Measurements from ENCODE around the gene S100A11.

The S100A11 gene

GRCh38 chr1:151992303-151993083 is 44.3 kb downstream of the S100A11 start:
- Histone ChIP-seq H3K4me1 (peaks cover 9% of the 10 kb centered on the region), H3K9ac (no peak overlapping the region), H3K36me3 (ENCODE audit: control insufficient read depth, insufficient read depth, low read length) (no peaks in the 10 kb centered on the region), H2AFZ (peak overlapping the region; percentile 86), H3K4me2 (ENCODE audit: low read length) (peak overlapping the region; percentile 11), H3K9me3 (ENCODE audit: control insufficient read depth, low read length) (no peaks in the 10 kb centered on the region), H3K27me3 (ENCODE audit: control insufficient read depth, insufficient read depth, low read length) (no peaks in the 10 kb centered on the region), H3K4me3 (ENCODE audit: low read depth, low read length) (peak overlapping the region; percentile 58), H3K27ac (no peak overlapping the region), H3K79me2 (no peaks in the 10 kb centered on the region)
- TF ChIP-seq CTCF (IDR thresholded peaks at IDR 0.05) = no peak

- no peak overlapping the region for H3K4me2 ChIP-seq (ENCODE audit: low read length)
- H3K4me1 ChIP-seq = peaks cover 9% of the 10 kb centered on the region
- no peaks in the 10 kb centered on the region for H3K79me2 ChIP-seq
- no peaks in the 10 kb centered on the region for H3K9me3 ChIP-seq (ENCODE audit: control insufficient read depth, low read length)
- H3K9ac ChIP-seq = no peak overlapping the region
- no peaks in the 10 kb centered on the region for H3K36me3 ChIP-seq (ENCODE audit: control insufficient read depth, insufficient read depth, low read length)
- no peak overlapping the region for H2AFZ ChIP-seq
- TF ChIP-seq CTCF (IDR thresholded peaks at IDR 0.05) = no peak
- no peak overlapping the region for H3K27ac ChIP-seq
- H3K27me3 ChIP-seq (ENCODE audit: control insufficient read depth, insufficient read depth, low read length) = no peaks in the 10 kb centered on the region
- H3K4me3 ChIP-seq (ENCODE audit: low read depth, low read length) = no peak overlapping the region
Observed at GRCh38 chr1:151991663-151992302, 45.0 kb downstream of the S100A11 start.

GRCh38 chr1:151990856-151991198 is 46.0 kb downstream of the S100A11 start:
- TF ChIP-seq CTCF (IDR thresholded peaks at IDR 0.05) = no peak
- Histone ChIP-seq H3K79me2 (no peaks in the 10 kb centered on the region), H3K27ac (no peak overlapping the region), H3K4me2 (ENCODE audit: low read length) (no peak overlapping the region), H2AFZ (no peak overlapping the region), H3K27me3 (ENCODE audit: control insufficient read depth, insufficient read depth, low read length) (no peaks in the 10 kb centered on the region), H3K9ac (no peak overlapping the region), H3K4me1 (peaks cover 9% of the 10 kb centered on the region), H3K4me3 (ENCODE audit: low read depth, low read length) (no peak overlapping the region), H3K36me3 (ENCODE audit: control insufficient read depth, insufficient read depth, low read length) (no peaks in the 10 kb centered on the region), H3K9me3 (ENCODE audit: control insufficient read depth, low read length) (no peaks in the 10 kb centered on the region)

GRCh38 chr1:151990058-151990855 is 46.5 kb downstream of the S100A11 start:
- Histone ChIP-seq H2AFZ (no peak overlapping the region), H3K27me3 (ENCODE audit: control insufficient read depth, insufficient read depth, low read length) (no peaks in the 10 kb centered on the region), H3K9ac (no peak overlapping the region), H3K4me2 (ENCODE audit: low read length) (no peak overlapping the region), H3K9me3 (ENCODE audit: control insufficient read depth, low read length) (no peaks in the 10 kb centered on the region), H3K4me1 (peaks cover 9% of the 10 kb centered on the region), H3K4me3 (ENCODE audit: low read depth, low read length) (no peak overlapping the region), H3K36me3 (ENCODE audit: control insufficient read depth, insufficient read depth, low read length) (no peaks in the 10 kb centered on the region), H3K27ac (no peak overlapping the region), H3K79me2 (no peaks in the 10 kb centered on the region)
- no peak for TF ChIP-seq CTCF (IDR thresholded peaks at IDR 0.05)
